Measurements from ENCODE around the gene CCR6. TPM values are rescaled to one million over a fixed set of nuclear protein-coding genes. Genes with fewer than 3 reads are reported as not detected.
"Not testable (repeated sequence)": the region's sequence is repeated elsewhere in the genome, so short reads cannot be mapped to it uniquely, and the experiment has no call there.

CCR6 gene
- total RNA-seq, 1 experiment from 2014 or later: not detected

DNA sequence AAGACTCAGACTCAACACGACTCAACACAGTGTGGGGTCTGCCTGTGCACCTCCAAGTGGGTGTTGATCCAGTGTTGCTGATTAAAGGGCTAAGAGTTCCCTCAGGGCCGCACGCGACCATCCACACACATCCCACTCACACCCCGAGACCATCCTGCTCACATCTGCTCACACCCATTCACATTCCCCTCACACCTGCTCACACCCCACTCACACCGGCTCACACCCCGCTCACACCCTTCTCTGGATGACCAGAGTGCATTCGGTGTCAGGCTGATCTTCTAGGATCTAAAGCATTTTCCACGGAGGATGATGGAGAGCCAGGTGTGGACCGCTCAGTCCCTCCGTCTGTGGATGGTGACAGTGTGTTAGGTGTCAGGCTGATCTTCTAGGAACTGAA, 48.4 kb downstream of the CCR6 start:
- not testable (repeated sequence) for DNase-seq; H2AK5ac ChIP-seq (ENCODE audit: insufficient read length, low read length); H3K79me2 ChIP-seq (ENCODE audit: insufficient read depth, low read length); H4K5ac ChIP-seq (ENCODE audit: insufficient read length, low read depth, low read length); H3K9me3 ChIP-seq (ENCODE audit: control insufficient read depth, low read depth, low read length); H4K91ac ChIP-seq (ENCODE audit: insufficient read length, low read depth, low read length); H3K56ac ChIP-seq (ENCODE audit: insufficient read length, low read depth, low read length); H3K27me3 ChIP-seq (ENCODE audit: insufficient read depth, low read length); H2BK12ac ChIP-seq (ENCODE audit: insufficient read length, low read depth, low read length); H4K20me1 ChIP-seq (ENCODE audit: control insufficient read depth, insufficient read depth, insufficient read length); H3K36me3 Mint-ChIP-seq (ENCODE audit: insufficient read depth in 1 of 3, low read depth in 3 of 3); H2BK5ac ChIP-seq (ENCODE audit: insufficient read length, low read length); H3K23me2 ChIP-seq (ENCODE audit: insufficient read length, low read depth, low read length, poor library complexity, severe bottlenecking); H3K79me1 ChIP-seq (ENCODE audit: insufficient read depth, low read depth, low read length, poor library complexity, severe bottlenecking); H3K9me3 Mint-ChIP-seq; H3K27ac ChIP-seq (ENCODE audit: insufficient read length, low read depth, low read length); H3K4me2 ChIP-seq (ENCODE audit: insufficient read depth, insufficient read length, low read length); H2BK20ac ChIP-seq (ENCODE audit: low read depth, low read length, poor library complexity, severe bottlenecking); H3T11ph ChIP-seq (ENCODE audit: low read length); H2BK120ac ChIP-seq (ENCODE audit: low read depth, low read length, poor library complexity, severe bottlenecking); H4K8ac ChIP-seq (replicated peaks; ENCODE audit: insufficient read length, low read depth, low read length); H3K14ac ChIP-seq (ENCODE audit: insufficient read depth, low read length); H2AFZ ChIP-seq (ENCODE audit: low read length); H3K4me3 Mint-ChIP-seq; H2BK15ac ChIP-seq (ENCODE audit: low read depth, low read length); H3K4ac ChIP-seq (ENCODE audit: low read depth, low read length); H3K9ac ChIP-seq (ENCODE audit: extremely low read depth, insufficient read length, low read length); H3K18ac ChIP-seq (ENCODE audit: insufficient read length, low read depth, low read length); H3K23ac ChIP-seq (ENCODE audit: insufficient read length, low read depth, low read length); H3K4me1 ChIP-seq (ENCODE audit: insufficient read depth, low read length)
- H3K4me1 Mint-ChIP-seq: peaks cover 12 to 16% of the 10 kb centered on the region in 2 experiments
- no CpG with 5 or more reads among the region's 11 CpGs for WGBS (ENCODE audit: extremely low coverage, insufficient read length, low lambda C conversion rate)
- H3K27me3 Mint-ChIP-seq (ENCODE audit: low read depth): peaks cover 17% of the 10 kb centered on the region
- peak overlapping the region in 1 of 3 experiments; percentile 45; a peak in 2 of 7 replicates for H3K27ac Mint-ChIP-seq

DNA sequence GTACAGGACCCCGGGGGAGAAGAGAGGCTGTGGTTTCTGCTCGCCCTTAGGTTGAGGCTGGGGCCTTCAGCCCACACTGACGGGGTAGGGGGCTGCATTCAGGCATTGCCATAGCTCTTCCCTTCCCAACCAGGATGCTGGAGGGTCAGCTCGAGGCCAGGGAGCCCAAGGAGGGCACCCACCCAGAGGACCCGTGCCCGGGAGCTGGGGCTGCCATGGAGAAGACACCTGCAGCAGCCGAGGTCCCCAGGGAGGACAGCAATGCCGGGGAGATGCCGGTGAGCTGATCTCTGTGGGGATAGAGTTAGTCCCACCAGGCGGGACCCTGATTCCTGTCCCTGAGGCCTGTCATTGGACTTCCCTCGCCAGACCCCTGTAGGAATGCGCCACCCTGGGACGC, 49.1 kb downstream of the CCR6 start:
- not testable (repeated sequence) for H3K23me2 ChIP-seq (ENCODE audit: insufficient read length, low read depth, low read length, poor library complexity, severe bottlenecking); H3K14ac ChIP-seq (ENCODE audit: insufficient read depth, low read length); H3K79me2 ChIP-seq (ENCODE audit: insufficient read depth, low read length); H3K9me3 ChIP-seq (ENCODE audit: control insufficient read depth, low read depth, low read length); H2BK120ac ChIP-seq (ENCODE audit: low read depth, low read length, poor library complexity, severe bottlenecking); H3K9me3 Mint-ChIP-seq; H4K91ac ChIP-seq (ENCODE audit: insufficient read length, low read depth, low read length); H4K20me1 ChIP-seq (ENCODE audit: control insufficient read depth, insufficient read depth, insufficient read length); H3K4ac ChIP-seq (ENCODE audit: low read depth, low read length); H3K4me1 ChIP-seq (ENCODE audit: insufficient read depth, low read length); H4K8ac ChIP-seq (replicated peaks; ENCODE audit: insufficient read length, low read depth, low read length); H3K27ac Mint-ChIP-seq; H3K4me2 ChIP-seq (ENCODE audit: insufficient read depth, insufficient read length, low read length); H2AFZ ChIP-seq (ENCODE audit: low read length); H3K56ac ChIP-seq (ENCODE audit: insufficient read length, low read depth, low read length); H2BK12ac ChIP-seq (ENCODE audit: insufficient read length, low read depth, low read length); H3K27ac ChIP-seq (ENCODE audit: insufficient read length, low read depth, low read length); H3K36me3 Mint-ChIP-seq (ENCODE audit: insufficient read depth in 1 of 3, low read depth in 3 of 3); H2BK15ac ChIP-seq (ENCODE audit: low read depth, low read length); H3K27me3 ChIP-seq (ENCODE audit: insufficient read depth, low read length); DNase-seq; H3K23ac ChIP-seq (ENCODE audit: insufficient read length, low read depth, low read length); H3T11ph ChIP-seq (ENCODE audit: low read length); H4K5ac ChIP-seq (ENCODE audit: insufficient read length, low read depth, low read length); H3K9ac ChIP-seq (ENCODE audit: extremely low read depth, insufficient read length, low read length); H2BK20ac ChIP-seq (ENCODE audit: low read depth, low read length, poor library complexity, severe bottlenecking); H3K4me3 Mint-ChIP-seq; H3K18ac ChIP-seq (ENCODE audit: insufficient read length, low read depth, low read length); H2AK5ac ChIP-seq (ENCODE audit: insufficient read length, low read length); H2BK5ac ChIP-seq (ENCODE audit: insufficient read length, low read length); H3K79me1 ChIP-seq (ENCODE audit: insufficient read depth, low read depth, low read length, poor library complexity, severe bottlenecking)
- peaks cover 17% of the 10 kb centered on the region for H3K27me3 Mint-ChIP-seq (ENCODE audit: low read depth)
- WGBS (ENCODE audit: extremely low coverage, insufficient read length, low lambda C conversion rate): no CpG with 5 or more reads among the region's 13 CpGs
- peaks cover 14 to 18% of the 10 kb centered on the region in 2 experiments for H3K4me1 Mint-ChIP-seq
